ENCODE data around the gene SNX20.

DNA sequence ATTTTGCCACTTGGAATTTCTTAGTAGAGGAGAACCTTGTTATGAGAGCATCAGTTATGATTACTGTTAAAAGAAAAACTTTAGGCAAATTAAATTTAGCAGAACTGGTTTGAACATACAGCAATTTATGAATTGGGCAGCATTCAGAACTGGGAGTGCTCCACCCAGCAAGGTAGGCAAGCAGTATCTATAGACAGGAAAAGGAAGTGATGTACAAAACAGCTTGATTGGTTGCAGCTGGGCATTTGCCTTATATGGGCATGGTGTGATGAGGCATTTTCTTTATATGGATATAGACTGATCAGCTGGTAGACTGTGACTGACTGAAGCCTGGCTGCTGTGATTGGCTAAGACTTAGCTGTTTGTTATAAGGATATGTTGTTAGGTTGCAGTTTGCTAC lies 43.2 kb upstream of the SNX20 start:
- TF ChIP-seq POLR2A (IDR thresholded peaks at IDR 0.05) (no peak), CTCF (IDR thresholded peaks at IDR 0.05) (no peak)
